HEK293T (cell line): ENCODE data around the gene PTPRE.

Source experiments
- L3MBTL2 ChIP-seq: fragments of 450-650 bp; conservative IDR thresholded peaks from 2 replicates; pipeline ENCODE4 v1.6.1; 2016; ENCODE audit warnings: mild to moderate bottlenecking
- TARDBP ChIP-seq: fragments of 450-650 bp; IDR thresholded peaks from 2 replicates; pipeline ENCODE4 v1.6.1; 2016
- ZNF384 ChIP-seq: fragments of 450-650 bp; IDR thresholded peaks from 2 replicates; pipeline ENCODE4 v1.6.1; 2016

DNA sequence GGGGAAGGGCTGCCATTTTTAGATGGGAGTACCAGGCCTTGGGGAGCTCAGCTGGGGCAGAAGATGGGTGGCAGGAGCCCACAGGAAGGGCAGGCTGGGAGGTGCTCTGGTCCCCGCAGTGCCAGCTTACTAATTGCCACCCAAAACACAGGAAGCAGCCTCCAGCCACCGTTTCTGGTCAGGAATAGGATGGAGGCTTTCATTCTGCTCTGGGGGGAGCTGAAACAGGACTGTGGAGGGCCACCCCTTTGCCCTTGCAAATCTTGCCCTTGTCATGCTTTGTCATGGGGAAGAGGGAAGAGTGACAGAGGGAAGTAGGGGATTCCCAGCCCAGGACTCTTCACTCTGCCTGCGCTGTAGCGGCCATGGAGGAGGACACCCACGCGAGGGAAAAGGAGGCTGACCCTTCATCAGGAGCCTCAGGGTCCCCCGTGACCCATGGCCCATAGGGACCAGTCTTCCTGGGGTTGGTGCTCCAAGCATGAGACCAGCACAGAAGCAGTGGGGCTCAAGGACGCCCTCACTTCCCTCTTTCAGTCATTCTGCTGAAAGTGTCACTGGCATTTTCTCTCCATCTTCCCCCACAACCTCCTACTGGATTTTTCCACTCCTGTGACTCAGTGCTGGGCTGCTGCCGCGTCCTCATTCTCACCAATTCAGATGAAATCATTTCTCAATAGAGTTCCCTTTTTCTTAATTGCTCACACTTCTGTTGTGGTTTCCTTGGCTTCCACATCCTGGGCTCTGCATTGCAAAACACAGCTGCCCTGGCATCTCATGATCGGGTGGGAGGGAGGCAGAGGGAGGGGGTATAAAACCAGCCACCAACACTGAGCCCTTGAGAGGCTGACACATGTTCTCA, 157.4 kb downstream of the PTPRE start:
- TF ChIP-seq ZNF384: no peak
- no peak for TF ChIP-seq TARDBP
- no peak for TF ChIP-seq L3MBTL2
